Measurements from ENCODE around the gene TRIM52. TPM values are rescaled to one million over a fixed set of nuclear protein-coding genes. Genes with fewer than 3 reads are reported as not detected.

The TRIM52 gene
- 6.2 and 8.2 TPM in 2 replicates for total RNA-seq

GRCh38 chr5:181260720-181261319 is at the start of gene TRIM52:
TRIM52 (minus strand) TSS chr5:181261143; CDS start chr5:181260813, 330 bp downstream.

GRCh38 chr5:181243564-181244343 is 17.2 kb downstream of the TRIM52 start, which contains the start of gene RACK1:
RACK1 (minus strand) TSS chr5:181243906; CDS start chr5:181243800, 106 bp downstream.

DNA sequence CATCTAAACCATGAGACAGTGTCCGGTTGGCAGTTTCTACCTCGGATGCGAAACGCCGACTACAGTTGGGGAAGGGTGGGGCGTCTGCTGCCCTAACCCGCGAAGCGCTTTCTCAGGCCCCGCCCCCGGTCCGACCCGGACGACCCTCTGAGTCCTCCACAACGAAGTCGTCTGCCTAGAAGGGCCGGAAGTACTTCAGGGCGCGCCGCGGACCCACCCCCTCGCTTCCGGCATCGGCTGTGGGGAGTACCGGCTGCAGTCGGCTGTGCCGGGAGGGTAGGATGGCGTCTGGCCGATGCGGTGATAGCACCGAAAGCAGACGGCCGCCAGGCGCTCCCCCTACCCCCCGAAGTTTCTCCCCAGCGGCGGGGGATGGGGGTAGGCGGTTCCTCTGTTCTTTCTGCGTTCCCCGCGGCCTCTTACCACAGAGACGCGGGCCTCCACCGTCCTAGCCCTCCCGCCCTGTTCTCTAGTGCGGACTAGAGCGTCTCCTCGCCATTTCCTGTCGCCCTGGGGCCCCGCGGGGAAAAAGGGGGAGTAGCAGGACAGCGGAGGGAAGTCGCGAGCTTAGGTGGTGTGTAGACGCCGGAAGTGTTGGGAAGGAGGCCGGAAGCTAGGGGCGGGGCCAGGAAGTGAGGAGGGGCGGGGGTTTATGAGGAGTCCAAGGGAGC is 37.8 kb downstream of the TRIM52 start, which contains the start of gene TRIM41:
TSS of gene TRIM41 (plus strand) at position 224 of the 671 bp plus-strand sequence. CDS start 719 bp downstream, outside the sequence.

Small RNA genes lying within 50 kb of the gene (small RNA-seq; reads per million reads assigned to genes)
- gene MIR4638 (not detected), gene RNU6-705P (not detected), gene SNORD95 (not detected), gene SNORD96A (not detected)

Other genes starting within 250 kb of the TRIM52 start
- under 0.01 and 0.11 TPM in 2 replicates for gene BTNL9, start 220.9 kb downstream of the TRIM52 start, total RNA-seq
- not detected in 2 replicates for gene OR2V1, start 130.0 kb downstream of the TRIM52 start, total RNA-seq
- gene OR2V2, start 113.6 kb downstream of the TRIM52 start, total RNA-seq: not detected in 2 replicates
- gene TRIM7, start 55.9 kb downstream of the TRIM52 start, total RNA-seq: 1.2 and 1.8 TPM in 2 replicates
- gene TRIM41, start 37.9 kb downstream of the TRIM52 start, total RNA-seq: 16.1 and 19.6 TPM in 2 replicates
- 4,627 and 5,268 TPM in 2 replicates for gene RACK1, start 17.2 kb downstream of the TRIM52 start, total RNA-seq
- gene OR4F3, start 106.1 kb upstream of the TRIM52 start, total RNA-seq: 0.79 TPM in 1 of 2 replicates, not detected in the other